OCI-LY7 (cell line): ENCODE results near the gene PTPRN. TPM values are rescaled to one million over a fixed set of nuclear protein-coding genes. Genes with fewer than 3 reads are reported as not detected.

Experiments used
- BruUV-seq: library from RNA; stranded (reverse); fragments of 400-500 nt; replicated peaks from 2 replicates; lab custom pipeline; 2021; lab: Mats Ljungman, UMichigan
- CTCF ChIA-PET: fragments of 300-600 bp; sonication (Branson Sonifier 250); formaldehyde crosslinking; loops from one replicate; lab custom pipeline; 2022; ENCODE audit warnings: antibody characterized with exemption; ENCODE audit not compliant: unreplicated experiment; lab: Charles Lee
- POLR2A ChIA-PET: fragments of 300-600 bp; sonication (Branson Sonifier 250); formaldehyde crosslinking; loops from one replicate; lab custom pipeline; 2022; ENCODE audit warnings: antibody characterized with exemption; lab: Charles Lee
- DNase-seq: peaks from one replicate; pipeline ENCODE4 v3.0.0-alpha.2; 2015; ENCODE audit warnings: low spot score
- H2AFZ ChIP-seq: fragments of 200-600 bp; sonication (generic), shearing (Covaris generic); 2 replicates; pipeline ENCODE4 v1.6.1; 2014; ENCODE audit warnings: mild to moderate bottlenecking, antibody characterized with exemption, low read length, moderate library complexity
- H3K27ac ChIP-seq: fragments of 200-600 bp; sonication (generic); 2 replicates; pipeline ENCODE4 v1.5.1; 2014; ENCODE audit warnings: mixed run types, low read depth, mild to moderate bottlenecking, moderate library complexity, low read length, inconsistent platforms; ENCODE audit not compliant: poor library complexity, severe bottlenecking
- H3K36me3 ChIP-seq: fragments of 200-600 bp; sonication (generic); 2 replicates; pipeline ENCODE4 v1.6.1; 2014; ENCODE audit warnings: mild to moderate bottlenecking, antibody characterized with exemption, low read length, moderate library complexity, mixed read lengths; ENCODE audit not compliant: insufficient read depth
- H3K4me1 ChIP-seq: fragments of 200-600 bp; sonication (generic); 2 replicates; pipeline ENCODE4 v1.5.1; 2014; ENCODE audit warnings: mild to moderate bottlenecking, low read length; ENCODE audit not compliant: insufficient read depth, poor library complexity, severe bottlenecking
- H3K4me2 ChIP-seq: fragments of 200-600 bp; sonication (generic); 2 replicates; pipeline ENCODE4 v1.6.1; 2014; ENCODE audit warnings: mild to moderate bottlenecking, low read length
- H3K4me3 ChIP-seq: fragments of 200-600 bp; sonication (generic); 2 replicates; pipeline ENCODE4 v1.5.1; 2014; ENCODE audit warnings: mild to moderate bottlenecking, low read depth, low read length; ENCODE audit not compliant: poor library complexity, severe bottlenecking
- H3K79me2 ChIP-seq: fragments of 200-600 bp; sonication (generic); 2 replicates; pipeline ENCODE4 v1.6.1; 2016; ENCODE audit warnings: low read depth, mild to moderate bottlenecking, low read length, moderate library complexity, mixed read lengths; ENCODE audit not compliant: insufficient read depth
- H3K9me2 ChIP-seq: fragments of 200-600 bp; sonication (generic); 2 replicates; pipeline ENCODE4 v1.6.1; 2016; ENCODE audit warnings: mild to moderate bottlenecking, low read length, mixed read lengths; ENCODE audit not compliant: insufficient read depth
- H3K9me3 ChIP-seq: fragments of 200-600 bp; sonication (generic); 2 replicates; pipeline ENCODE4 v1.6.1; 2014; ENCODE audit warnings: mild to moderate bottlenecking, mixed run types, low read length, mixed read lengths
- H4K20me1 ChIP-seq: fragments of 200-600 bp; sonication (generic); 2 replicates; pipeline ENCODE4 v1.6.1; 2014; ENCODE audit warnings: mild to moderate bottlenecking, antibody characterized with exemption, low read length, moderate library complexity, mixed read lengths; ENCODE audit not compliant: insufficient read depth
- CTCF ChIP-seq: fragments of 200-600 bp; sonication (generic); conservative IDR thresholded peaks from 2 replicates; pipeline ENCODE4 v1.5.1; 2014; ENCODE audit warnings: mild to moderate bottlenecking, antibody characterized with exemption, low read length, moderate library complexity, mixed read lengths
- EZH2phosphoT487 ChIP-seq: fragments of 200-600 bp; sonication (generic); IDR thresholded peaks from 2 replicates; pipeline ENCODE4 v1.6.1; 2018; ENCODE audit warnings: low read depth, borderline replicate concordance, mild to moderate bottlenecking, mixed run types, antibody characterized with exemption, low read length, moderate library complexity, mixed read lengths
- intact Hi-C: fragments of 100-400 bp; cut with micrococcal nuclease; formaldehyde crosslinking; loops from one replicate; pipeline ENCODE4 v1.10.0; 2022; ENCODE audit not compliant: unreplicated experiment
- total RNA-seq, 2 experiments: library from RNA; depleted of rRNA in 1 of 2; stranded (reverse); fragments of >200 nt in 1 of 2; shearing (Covaris generic) in 1 of 2; gene quantifications; 2 replicates each; pipeline ENCODE4 v1.2.3, GENCODE V29; 2014 to 2022

PTPRN gene
- total RNA-seq, 2 experiments from 2014 or later: not detected

GRCh38 chr2:219254590-219255201 is 54.5 kb downstream of the PTPRN start:
- DNase-seq: peak; percentile 56
- peaks cover 40% of the 10 kb centered on the region for H3K4me1 ChIP-seq
- intact Hi-C loops: loop anchor here (1.0 to 10.0 kb wide), 2 partner anchors 41 to 360 kb away; no protein-coding TSS in a partner anchor
- no peaks in the 10 kb centered on the region for H4K20me1 ChIP-seq
- no peaks in the 10 kb centered on the region for H3K9me3 ChIP-seq
- H3K9me2 ChIP-seq: no peaks in the 10 kb centered on the region
- TF ChIP-seq CTCF (0 out of 2 replicates have a peak, but pooled peaks have one; percentile 21), EZH2phosphoT487 (no peak)
- peak overlapping the region; percentile 87 for H3K4me3 ChIP-seq
- peaks cover 27% of the 10 kb centered on the region for H3K36me3 ChIP-seq
- POLR2A ChIA-PET: interaction anchor here (1.0 to 1.9 kb wide), 7 partner anchors 9 to 48 kb away, joined by 3 to 15 read pairs (median 4); partner anchors contain the start of genes ANKZF1, ATG9A, GLB1L and STK16
- H2AFZ ChIP-seq: peak overlapping the region; percentile 49; the same call in 1 of the 2 replicates
- CTCF ChIA-PET: interaction anchor here (0.6 to 2.6 kb wide), 2 partner anchors 23 to 37 kb away, joined by 3 to 7 read pairs; partner anchors contain the start of gene DNAJB2
- H3K79me2 ChIP-seq: peaks cover 27% of the 10 kb centered on the region
- peak overlapping the region; percentile 96 for H3K27ac ChIP-seq
- no TSS peak for BruUV-seq
- H3K4me2 ChIP-seq: peak overlapping the region; percentile 93

GRCh38 chr2:219253753-219254589 is 55.2 kb downstream of the PTPRN start, which contains the start of gene TUBA4A:
Gene TUBA4A (minus strand): TSS chr2:219253918. CDS start chr2:219253858, 60 bp downstream.
- CTCF ChIA-PET: interaction anchor here (2.6 kb wide), 1 partner anchor 24 kb away, joined by 7 read pairs; the partner anchor contains the start of gene DNAJB2
- DNase-seq: peak; percentile 93
- Histone ChIP-seq H3K9me3 (no peaks in the 10 kb centered on the region), H3K4me1 (peaks cover 47% of the 10 kb centered on the region), H3K36me3 (peaks cover 29% of the 10 kb centered on the region), H3K79me2 (peaks cover 28% of the 10 kb centered on the region), H2AFZ (peak within 1 kb of the TSS; percentile 49; the same call in 1 of the 2 replicates), H4K20me1 (no peaks in the 10 kb centered on the region), H3K4me2 (peak within 1 kb of the TSS; percentile 93), H3K4me3 (peak within 1 kb of the TSS; percentile 87), H3K9me2 (no peaks in the 10 kb centered on the region), H3K27ac (peak within 1 kb of the TSS; percentile 96)
- TF ChIP-seq CTCF (no peak), EZH2phosphoT487 (no peak)
- intact Hi-C loops: loop anchor here (1.0 to 10.0 kb wide), 4 partner anchors 25 to 359 kb away; partner anchors contain the start of genes CNPPD1 and DNAJB2
- POLR2A ChIA-PET: interaction anchor here (0.6 to 2.3 kb wide), 7 partner anchors 9 to 113 kb away, joined by 3 to 15 read pairs (median 5); partner anchors contain the start of genes ANKZF1, ATG9A, CNPPD1 and GLB1L
- no TSS peak for BruUV-seq
